Measurements from ENCODE around the gene PRR11.
"Not testable (repeated sequence)": the region's sequence is repeated elsewhere in the genome, so short reads cannot be mapped to it uniquely, and the experiment has no call there.

The PRR11 gene

GRCh38 chr17:59219370-59219769 is 63.8 kb downstream of the PRR11 start:
- DNase-seq (ENCODE audit: low read depth in 1 of 2, low spot score in 1 of 2) = no peak

- no peak for DNase-seq (ENCODE audit: low read depth in 1 of 2, low spot score in 1 of 2)
Observed at GRCh38 chr17:59219992-59220327, 64.4 kb downstream of the PRR11 start.

GRCh38 chr17:59220328-59221158 is 65.0 kb downstream of the PRR11 start, which contains the start of gene GDPD1:
GDPD1 (plus strand) TSS chr17:59220511; CDS start chr17:59220610, 99 bp downstream.
- DNase-seq (ENCODE audit: low read depth in 1 of 2, low spot score in 1 of 2) = peak; percentile 92 to 93

GRCh38 chr17:59221159-59221847 is 65.8 kb downstream of the PRR11 start:
- no peak for DNase-seq (ENCODE audit: low read depth in 1 of 2, low spot score in 1 of 2)

DNA sequence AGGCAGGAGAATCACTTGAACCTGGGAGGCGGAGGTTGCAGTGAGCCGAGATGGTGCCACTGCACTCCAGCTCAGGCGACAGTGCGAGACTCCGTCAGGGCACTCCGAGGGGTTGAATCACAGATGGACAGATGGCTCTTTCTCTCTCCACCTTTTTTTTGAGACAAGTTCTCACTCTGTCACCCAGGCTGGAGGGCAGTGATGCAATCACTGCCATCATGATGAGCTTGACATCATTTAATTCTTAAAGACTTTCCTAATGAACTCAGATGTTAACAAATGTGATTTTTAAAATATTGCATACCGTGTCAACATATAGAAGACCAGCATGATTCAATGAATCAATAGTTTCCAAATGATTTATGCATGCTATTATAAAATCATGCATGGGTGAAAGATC is 68.3 kb downstream of the PRR11 start:
- DNase-seq (ENCODE audit: low read depth in 1 of 2, low spot score in 1 of 2) = no peak

- DNase-seq (ENCODE audit: low read depth in 1 of 2, low spot score in 1 of 2) = not testable (repeated sequence)
Observed at GRCh38 chr17:59228588-59228987, 73.0 kb downstream of the PRR11 start.

- DNase-seq (ENCODE audit: low read depth in 1 of 2, low spot score in 1 of 2) = no peak
Observed at GRCh38 chr17:59230764-59231163, 75.2 kb downstream of the PRR11 start.

- no peak for DNase-seq (ENCODE audit: low read depth in 1 of 2, low spot score in 1 of 2)
Observed at GRCh38 chr17:59234631-59235030, 79.1 kb downstream of the PRR11 start.

- DNase-seq (ENCODE audit: low read depth in 1 of 2, low spot score in 1 of 2) = no peak
Observed at GRCh38 chr17:59238906-59239305, 83.4 kb downstream of the PRR11 start.

DNA sequence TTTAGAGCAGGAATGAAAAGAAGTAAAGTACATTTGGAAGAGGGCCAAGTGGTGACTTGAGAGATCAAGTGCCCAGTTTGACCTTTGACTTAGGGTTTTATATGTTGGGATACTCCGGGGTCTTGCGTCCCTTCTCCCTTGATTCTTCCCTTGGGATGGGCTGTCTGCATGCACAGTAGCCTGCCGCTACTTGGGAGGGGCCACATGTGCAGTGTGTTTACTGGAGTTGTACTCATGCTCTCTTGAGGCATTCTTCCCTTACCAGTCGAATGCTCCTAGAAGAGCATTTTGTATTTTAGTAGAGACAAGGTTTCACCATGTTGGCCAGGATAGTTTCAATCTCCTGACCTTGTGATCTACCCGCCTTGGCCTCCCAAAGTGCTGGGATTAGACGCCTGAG is 88.5 kb downstream of the PRR11 start:
- no peak for DNase-seq (ENCODE audit: low read depth in 1 of 2, low spot score in 1 of 2)

All from activated CD4-positive, alpha-beta T cell treated with anti-CD3 and anti-CD28 coated beads, Interleukin-2, amount 50 U/mL, for 24 hours (primary cell).